GM06990 (cell line): ENCODE data around the gene CLEC12A.
"Not testable (repeated sequence)": the region's sequence is repeated elsewhere in the genome, so short reads cannot be mapped to it uniquely, and the experiment has no call there.

Source experiments
- DNase-seq: peaks from one replicate; pipeline ENCODE4 v3.0.0-alpha.2; 2011; ENCODE audit not compliant: insufficient read length; ENCODE audit errors: extremely low read depth
- H3K27me3 ChIP-seq: replicated peaks from 2 replicates; pipeline ENCODE4 v1.6.0; 2011; ENCODE audit warnings: low read length; ENCODE audit not compliant: control insufficient read depth, insufficient read depth
- H3K36me3 ChIP-seq: 2 replicates; pipeline ENCODE4 v1.5.1; 2011; ENCODE audit warnings: low read length; ENCODE audit not compliant: control insufficient read depth, insufficient read depth
- H3K4me3 ChIP-seq: replicated peaks from 2 replicates; pipeline ENCODE4 v1.5.1; 2011; ENCODE audit warnings: low read depth, mild to moderate bottlenecking, control low read depth, low read length
- TF ChIP-seq, protein P1 (sequence below): IDR thresholded peaks from 2 replicates; pipeline ENCODE4 v1.5.1; 2011; ENCODE audit warnings: low read length, control low read depth, mild to moderate bottlenecking, inconsistent platforms; ENCODE audit not compliant: insufficient read depth, poor library complexity, severe bottlenecking

The CLEC12A gene

DNA sequence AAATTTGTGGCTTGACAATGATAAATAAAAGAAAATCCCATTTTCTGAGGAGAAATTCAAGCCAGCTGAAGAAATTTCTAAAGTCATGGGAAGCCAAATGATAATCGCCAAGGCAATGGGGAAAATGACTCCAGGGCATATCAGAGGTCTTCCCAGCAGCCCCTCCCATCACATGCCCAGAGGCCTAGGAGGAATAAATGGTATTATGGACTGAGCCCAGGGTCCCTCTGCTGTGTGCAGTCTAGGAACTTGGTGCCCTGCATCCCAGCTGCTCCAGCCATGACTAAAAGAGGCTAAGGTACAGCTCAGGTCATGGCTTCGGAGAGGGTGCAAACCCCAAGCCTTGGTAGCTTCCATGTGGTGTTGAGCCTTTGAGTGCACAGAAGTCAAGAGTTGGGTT is 4.4 kb downstream of the CLEC12A start:
- TF ChIP-seq, protein P1, sequence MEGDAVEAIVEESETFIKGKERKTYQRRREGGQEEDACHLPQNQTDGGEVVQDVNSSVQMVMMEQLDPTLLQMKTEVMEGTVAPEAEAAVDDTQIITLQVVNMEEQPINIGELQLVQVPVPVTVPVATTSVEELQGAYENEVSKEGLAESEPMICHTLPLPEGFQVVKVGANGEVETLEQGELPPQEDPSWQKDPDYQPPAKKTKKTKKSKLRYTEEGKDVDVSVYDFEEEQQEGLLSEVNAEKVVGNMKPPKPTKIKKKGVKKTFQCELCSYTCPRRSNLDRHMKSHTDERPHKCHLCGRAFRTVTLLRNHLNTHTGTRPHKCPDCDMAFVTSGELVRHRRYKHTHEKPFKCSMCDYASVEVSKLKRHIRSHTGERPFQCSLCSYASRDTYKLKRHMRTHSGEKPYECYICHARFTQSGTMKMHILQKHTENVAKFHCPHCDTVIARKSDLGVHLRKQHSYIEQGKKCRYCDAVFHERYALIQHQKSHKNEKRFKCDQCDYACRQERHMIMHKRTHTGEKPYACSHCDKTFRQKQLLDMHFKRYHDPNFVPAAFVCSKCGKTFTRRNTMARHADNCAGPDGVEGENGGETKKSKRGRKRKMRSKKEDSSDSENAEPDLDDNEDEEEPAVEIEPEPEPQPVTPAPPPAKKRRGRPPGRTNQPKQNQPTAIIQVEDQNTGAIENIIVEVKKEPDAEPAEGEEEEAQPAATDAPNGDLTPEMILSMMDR = no peak
- Histone ChIP-seq H3K36me3 (no peaks in the 10 kb centered on the region), H3K27me3 (no peaks in the 10 kb centered on the region), H3K4me3 (no peak overlapping the region)
- DNase-seq = no peak

DNA sequence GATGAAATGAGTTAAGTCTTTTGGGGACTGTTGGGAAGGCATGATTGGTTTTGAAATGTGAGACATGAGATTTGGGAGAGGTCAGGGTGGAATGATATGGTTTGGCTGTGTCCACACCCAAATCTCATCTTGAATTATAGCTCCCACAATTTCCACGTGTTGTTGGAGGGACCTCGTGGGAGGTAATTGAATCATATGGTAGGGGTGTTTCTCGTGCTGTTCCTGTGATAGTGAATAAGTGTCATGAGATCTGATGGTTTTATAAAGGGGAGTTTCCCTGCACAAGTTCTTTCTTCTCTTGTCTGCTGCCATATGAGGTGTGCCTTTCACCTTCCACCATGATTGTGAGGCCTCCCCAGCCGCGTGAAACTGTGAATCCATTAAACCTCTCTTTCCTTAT is 5.4 kb downstream of the CLEC12A start:
- not testable (repeated sequence) for DNase-seq

DNA sequence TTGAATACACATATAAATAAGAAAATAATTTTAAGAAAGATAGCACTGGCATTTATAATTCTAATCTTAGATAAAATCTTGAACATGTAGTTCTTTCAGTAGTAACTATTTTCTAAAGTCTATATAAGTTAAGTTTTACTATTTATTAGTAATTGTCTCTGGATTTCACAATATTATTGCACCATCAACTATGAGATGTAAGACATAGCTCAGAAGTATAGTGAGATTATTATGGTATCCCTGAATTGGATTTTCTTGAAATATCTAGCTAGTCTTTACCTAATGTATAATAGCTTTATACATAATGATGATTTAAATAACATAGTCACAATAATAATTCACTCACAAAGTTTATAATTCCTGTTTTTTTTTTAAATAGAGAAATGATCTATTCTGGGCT is 6.7 kb downstream of the CLEC12A start:
- H3K4me3 ChIP-seq = no peak overlapping the region
- TF ChIP-seq, protein P1 = no peak
- no peaks in the 10 kb centered on the region for H3K36me3 ChIP-seq
- H3K27me3 ChIP-seq = no peaks in the 10 kb centered on the region
- DNase-seq = no peak

More for the DNA sequence above, 5.4 kb downstream of the CLEC12A start:
- not testable (repeated sequence) for H3K4me3 ChIP-seq, H3K27me3 ChIP-seq, H3K36me3 ChIP-seq

DNA sequence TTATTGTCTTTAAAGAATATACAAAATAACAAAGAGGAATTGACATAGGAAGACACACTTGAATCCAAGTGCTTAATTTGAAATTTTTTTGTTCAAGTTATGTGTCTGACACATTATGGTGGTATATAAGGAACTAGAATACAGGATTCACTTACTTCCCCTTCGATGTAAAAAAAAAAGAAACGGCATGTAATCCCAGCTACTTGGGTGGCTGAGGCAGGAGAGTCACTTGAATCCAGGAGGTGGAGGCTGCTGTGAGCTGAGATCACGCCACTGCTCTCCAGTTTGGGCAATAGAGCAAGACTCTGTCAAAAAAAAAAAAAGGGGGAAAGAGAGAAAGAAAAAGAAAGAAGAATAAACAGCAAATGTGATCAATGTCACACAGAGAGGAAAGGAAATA is 8.9 kb downstream of the CLEC12A start:
- Histone ChIP-seq H3K27me3 (no peaks in the 10 kb centered on the region), H3K36me3 (no peaks in the 10 kb centered on the region), H3K4me3 (no peak overlapping the region)
- TF ChIP-seq, protein P1 = no peak
- DNase-seq = no peak

DNA sequence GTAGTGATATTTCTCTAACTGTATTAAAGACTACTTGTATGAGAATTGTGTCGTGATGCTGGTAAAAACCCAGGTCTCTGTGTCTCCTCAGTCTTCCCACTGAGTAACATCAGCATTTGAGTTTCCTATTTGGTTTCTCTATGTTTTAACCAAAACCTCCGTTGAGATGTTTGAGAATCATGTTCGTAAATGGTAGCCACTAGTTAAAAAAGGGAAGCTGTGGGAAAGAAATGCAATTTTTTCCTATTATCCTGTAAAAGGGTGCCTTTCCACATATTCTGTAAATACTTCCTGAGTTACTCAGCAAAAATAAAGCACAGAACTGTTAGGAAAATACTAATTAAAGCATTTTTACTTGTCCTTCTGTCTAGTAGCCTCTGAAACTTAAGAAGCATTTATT is 20.7 kb downstream of the CLEC12A start:
- no peak for DNase-seq
- Histone ChIP-seq H3K4me3 (no peak overlapping the region), H3K27me3 (no peaks in the 10 kb centered on the region), H3K36me3 (no peaks in the 10 kb centered on the region)
- TF ChIP-seq, protein P1 = no peak

DNA sequence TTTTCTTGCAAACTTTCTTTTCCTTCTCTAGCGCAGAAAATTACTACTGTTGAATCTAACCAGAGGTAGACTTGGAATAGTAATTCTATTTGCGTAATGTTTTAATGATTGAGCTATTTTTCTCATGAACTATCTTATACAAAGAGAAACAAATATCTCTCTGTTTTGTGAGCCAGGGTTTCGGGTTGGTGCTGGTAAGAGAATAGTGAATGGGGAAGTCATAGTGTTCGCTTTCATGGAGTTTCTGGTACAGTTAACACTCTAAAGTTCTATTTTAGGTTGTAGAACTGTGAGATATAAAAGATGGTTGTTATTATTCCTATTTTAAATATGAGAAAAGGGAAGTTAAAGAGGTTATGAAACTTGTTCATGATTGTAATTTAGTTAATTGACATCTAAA is 21.1 kb downstream of the CLEC12A start:
- DNase-seq = no peak
- no peak overlapping the region for H3K4me3 ChIP-seq
- H3K27me3 ChIP-seq = no peaks in the 10 kb centered on the region; the same call in 1 of the 2 replicates
- H3K36me3 ChIP-seq = no peaks in the 10 kb centered on the region
- TF ChIP-seq, protein P1 = no peak
